Astrocyte (in vitro differentiated cells and primary cell): ENCODE results near the gene AP3B1. TPM values are rescaled to one million over a fixed set of nuclear protein-coding genes. Genes with fewer than 3 reads are reported as not detected.
A peak's percentile ranks its signal among the peaks of the same experiment; 100 is the strongest.

Experiments
- DNase-seq: peaks from one replicate; pipeline ENCODE4 v3.0.0-alpha.2; 2010; ENCODE audit warnings: low read depth
- FAIRE-seq: peaks from 2 replicates; lab custom pipeline; 2011; peaks lifted over from hg19 to GRCh38; lab: Jason Lieb, UNC
- H2AFZ ChIP-seq: 2 replicates; pipeline ENCODE4 v1.6.0; 2012; ENCODE audit warnings: low read depth, low read length, inconsistent platforms
- H3K27ac ChIP-seq: 2 replicates; pipeline ENCODE4 v1.5.1; 2011; ENCODE audit warnings: low read depth, low read length, inconsistent platforms
- H3K27me3 ChIP-seq: 2 replicates; pipeline ENCODE4 v1.6.0; 2011; ENCODE audit warnings: low read length, inconsistent platforms; ENCODE audit not compliant: insufficient read depth
- H3K36me3 ChIP-seq: 2 replicates; pipeline ENCODE4 v1.5.1; 2011; ENCODE audit warnings: low read length, inconsistent platforms; ENCODE audit not compliant: insufficient read depth
- H3K4me1 ChIP-seq: 2 replicates; pipeline ENCODE4 v1.5.1; 2011; ENCODE audit warnings: low read length, inconsistent platforms; ENCODE audit not compliant: insufficient read depth
- H3K4me2 ChIP-seq: 2 replicates; pipeline ENCODE4 v1.6.0; 2012; ENCODE audit warnings: low read length, inconsistent platforms
- H3K4me3 ChIP-seq: 2 replicates; pipeline ENCODE4 v1.5.1; 2011; ENCODE audit warnings: low read depth, mild to moderate bottlenecking, low read length, inconsistent platforms; ENCODE audit not compliant: insufficient read depth
- H3K79me2 ChIP-seq: 2 replicates; pipeline ENCODE4 v1.6.0; 2012; ENCODE audit warnings: mild to moderate bottlenecking, low read length, inconsistent platforms; ENCODE audit not compliant: insufficient read depth
- H3K9ac ChIP-seq: 2 replicates; pipeline ENCODE4 v1.6.0; 2012; ENCODE audit warnings: mild to moderate bottlenecking, low read length, inconsistent platforms
- H3K9me3 ChIP-seq: 2 replicates; pipeline ENCODE4 v1.5.1; 2012; ENCODE audit warnings: low read depth, mild to moderate bottlenecking, low read length, inconsistent platforms; ENCODE audit not compliant: insufficient read depth
- H4K20me1 ChIP-seq: 2 replicates; pipeline ENCODE4 v1.6.0; 2012; ENCODE audit warnings: low read length, inconsistent platforms; ENCODE audit not compliant: insufficient read depth
- H3K27ac Mint-ChIP-seq: one replicate; pipeline ENCODE4 v1.8.0; 2021; ENCODE audit warnings: mild to moderate bottlenecking, mixed read lengths; ENCODE audit not compliant: unreplicated experiment
- H3K27me3 Mint-ChIP-seq: one replicate; pipeline ENCODE4 v1.8.0; 2021; ENCODE audit warnings: low read depth, mixed read lengths; ENCODE audit not compliant: unreplicated experiment
- H3K36me3 Mint-ChIP-seq: one replicate; pipeline ENCODE4 v1.8.0; 2021; ENCODE audit warnings: low read depth, mixed read lengths; ENCODE audit not compliant: unreplicated experiment
- H3K4me1 Mint-ChIP-seq: one replicate; pipeline ENCODE4 v1.8.0; 2021; ENCODE audit warnings: low read depth, mixed read lengths; ENCODE audit not compliant: unreplicated experiment
- H3K4me3 Mint-ChIP-seq: one replicate; pipeline ENCODE4 v1.8.0; 2021; ENCODE audit warnings: mild to moderate bottlenecking, moderate library complexity, mixed read lengths; ENCODE audit not compliant: unreplicated experiment
- H3K9me3 Mint-ChIP-seq: one replicate; pipeline ENCODE4 v1.8.0; 2021; ENCODE audit warnings: mild to moderate bottlenecking, mixed read lengths; ENCODE audit not compliant: unreplicated experiment
- EZH2 ChIP-seq: IDR thresholded peaks from 2 replicates; pipeline ENCODE4 v1.6.1; 2012; ENCODE audit warnings: mild to moderate bottlenecking, low read length, inconsistent platforms; ENCODE audit not compliant: insufficient read depth
- total RNA-seq: library from RNA; stranded (reverse); gene quantifications from 2 replicates; pipeline ENCODE4 v1.2.1, GENCODE V29; 2021
- TF ChIP-seq, protein P1 (sequence below): IDR thresholded peaks from 2 replicates; pipeline ENCODE4 v1.5.1; 2011; ENCODE audit warnings: low read depth, mild to moderate bottlenecking, inconsistent platforms, low read length, moderate library complexity; ENCODE audit not compliant: insufficient read depth

The AP3B1 gene
- total RNA-seq, 1 donor from 2014 or later, result 64.8 TPM

DNA sequence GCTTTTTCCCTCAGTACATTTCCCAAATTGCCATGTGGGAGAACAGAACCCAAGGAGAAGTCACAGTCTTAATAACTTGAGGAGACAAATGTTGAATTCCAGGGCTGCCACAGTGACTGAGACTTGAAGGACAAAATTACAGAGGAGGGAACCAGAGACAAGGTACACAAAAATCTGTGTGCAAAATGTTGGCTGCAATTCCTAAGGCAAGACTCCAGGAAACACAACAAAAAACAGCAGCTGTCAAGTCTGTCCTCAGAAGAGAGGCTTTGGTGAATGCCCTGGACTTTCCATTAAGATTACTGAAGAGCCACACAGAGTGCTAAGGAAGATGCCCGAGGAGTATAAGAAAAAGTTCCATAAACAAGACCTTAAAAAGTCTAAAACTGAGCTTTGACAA is 21.1 kb downstream of the AP3B1 start:
- H2AFZ ChIP-seq, result no peak overlapping the region
- H3K4me1 ChIP-seq, result no peaks in the 10 kb centered on the region
- H3K9me3 Mint-ChIP-seq, result no peaks in the 10 kb centered on the region
- no peak overlapping the region for H3K27ac Mint-ChIP-seq
- no peak for FAIRE-seq
- TF ChIP-seq EZH2, result no peak
- TF ChIP-seq, protein P1, sequence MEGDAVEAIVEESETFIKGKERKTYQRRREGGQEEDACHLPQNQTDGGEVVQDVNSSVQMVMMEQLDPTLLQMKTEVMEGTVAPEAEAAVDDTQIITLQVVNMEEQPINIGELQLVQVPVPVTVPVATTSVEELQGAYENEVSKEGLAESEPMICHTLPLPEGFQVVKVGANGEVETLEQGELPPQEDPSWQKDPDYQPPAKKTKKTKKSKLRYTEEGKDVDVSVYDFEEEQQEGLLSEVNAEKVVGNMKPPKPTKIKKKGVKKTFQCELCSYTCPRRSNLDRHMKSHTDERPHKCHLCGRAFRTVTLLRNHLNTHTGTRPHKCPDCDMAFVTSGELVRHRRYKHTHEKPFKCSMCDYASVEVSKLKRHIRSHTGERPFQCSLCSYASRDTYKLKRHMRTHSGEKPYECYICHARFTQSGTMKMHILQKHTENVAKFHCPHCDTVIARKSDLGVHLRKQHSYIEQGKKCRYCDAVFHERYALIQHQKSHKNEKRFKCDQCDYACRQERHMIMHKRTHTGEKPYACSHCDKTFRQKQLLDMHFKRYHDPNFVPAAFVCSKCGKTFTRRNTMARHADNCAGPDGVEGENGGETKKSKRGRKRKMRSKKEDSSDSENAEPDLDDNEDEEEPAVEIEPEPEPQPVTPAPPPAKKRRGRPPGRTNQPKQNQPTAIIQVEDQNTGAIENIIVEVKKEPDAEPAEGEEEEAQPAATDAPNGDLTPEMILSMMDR, result no peak
- H3K36me3 ChIP-seq, result no peaks in the 10 kb centered on the region
- peaks cover 14% of the 10 kb centered on the region for H3K4me1 Mint-ChIP-seq
- H3K79me2 ChIP-seq, result peaks cover 77% of the 10 kb centered on the region
- H3K4me3 Mint-ChIP-seq, result no peak overlapping the region
- peaks cover 82% of the 10 kb centered on the region for H4K20me1 ChIP-seq
- no peaks in the 10 kb centered on the region for H3K27me3 Mint-ChIP-seq
- no peaks in the 10 kb centered on the region for H3K9me3 ChIP-seq
- H3K4me2 ChIP-seq, result no peak overlapping the region
- DNase-seq, result no peak
- no peaks in the 10 kb centered on the region for H3K27me3 ChIP-seq
- H3K4me3 ChIP-seq, result no peak overlapping the region
- H3K9ac ChIP-seq, result no peak overlapping the region
- no peak overlapping the region for H3K27ac ChIP-seq
- H3K36me3 Mint-ChIP-seq, result no peaks in the 10 kb centered on the region

DNA sequence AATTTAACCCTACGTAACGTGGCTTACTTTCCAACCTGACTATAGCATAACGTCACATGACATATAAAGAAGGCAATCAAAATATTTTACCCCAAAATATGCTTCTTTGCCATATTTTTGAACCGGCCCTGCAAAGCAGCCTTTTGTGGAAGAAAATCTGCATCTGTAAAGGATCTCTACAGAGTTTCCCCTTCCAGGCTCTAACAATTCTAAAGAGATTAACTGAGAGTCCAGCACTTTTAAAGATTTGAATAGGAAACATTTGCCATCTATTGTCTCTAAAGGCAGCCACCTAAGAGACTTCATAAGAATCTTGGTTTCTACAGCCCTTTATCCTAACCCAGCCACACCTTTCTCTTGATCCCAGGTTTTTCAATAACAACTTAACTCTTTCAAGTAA is 22.7 kb downstream of the AP3B1 start:
- no peaks in the 10 kb centered on the region for H3K36me3 Mint-ChIP-seq
- DNase-seq (no peak), FAIRE-seq (no peak)
- Histone ChIP-seq H3K9ac (no peak overlapping the region), H2AFZ (no peak overlapping the region), H3K9me3 (no peaks in the 10 kb centered on the region), H3K36me3 (no peaks in the 10 kb centered on the region), H3K79me2 (peaks cover 69% of the 10 kb centered on the region), H3K4me2 (no peak overlapping the region), H3K4me3 (no peak overlapping the region), H3K4me1 (no peaks in the 10 kb centered on the region), H3K27ac (no peak overlapping the region), H4K20me1 (peaks cover 78% of the 10 kb centered on the region), H3K27me3 (no peaks in the 10 kb centered on the region)
- no peak overlapping the region for H3K4me3 Mint-ChIP-seq
- TF ChIP-seq EZH2, result no peak
- TF ChIP-seq, protein P1, result no peak
- H3K27me3 Mint-ChIP-seq, result no peaks in the 10 kb centered on the region
- no peak overlapping the region for H3K27ac Mint-ChIP-seq
- H3K4me1 Mint-ChIP-seq, result peaks cover 17% of the 10 kb centered on the region
- no peaks in the 10 kb centered on the region for H3K9me3 Mint-ChIP-seq

DNA sequence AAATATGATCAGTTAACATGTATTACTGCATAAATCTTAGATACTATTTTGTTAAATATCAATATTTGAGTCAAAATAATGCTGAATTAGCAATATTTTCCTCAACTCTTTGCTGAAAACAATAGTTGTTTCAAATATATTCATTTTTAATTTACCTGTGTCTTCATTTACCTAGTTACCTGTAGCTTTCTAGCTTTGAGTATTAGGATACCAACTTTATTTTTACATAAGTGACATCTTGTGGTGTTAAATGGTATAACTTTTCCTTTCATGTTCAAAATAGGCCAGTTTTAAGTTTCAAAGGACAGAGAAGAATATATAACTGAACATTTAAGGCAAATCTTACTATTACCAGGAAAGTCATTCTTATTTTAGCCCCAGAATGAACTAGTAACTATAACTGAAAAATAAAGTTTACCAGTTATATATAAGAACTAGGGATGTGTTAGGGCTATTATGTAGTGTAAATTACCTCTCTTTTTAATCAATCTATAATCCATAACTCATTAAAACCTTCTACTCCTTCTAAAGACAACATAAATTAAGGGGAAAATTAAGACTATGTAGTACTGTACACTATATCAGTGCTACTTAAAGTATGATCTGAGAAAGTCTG is 25.3 kb downstream of the AP3B1 start:
- Histone ChIP-seq H3K79me2 (peaks cover 44% of the 10 kb centered on the region), H3K9me3 (no peaks in the 10 kb centered on the region), H3K4me2 (no peak overlapping the region), H3K4me3 (no peak overlapping the region), H2AFZ (no peak overlapping the region), H3K9ac (no peak overlapping the region), H4K20me1 (peaks cover 62% of the 10 kb centered on the region), H3K4me1 (no peaks in the 10 kb centered on the region), H3K36me3 (peaks cover 6% of the 10 kb centered on the region), H3K27ac (no peak overlapping the region), H3K27me3 (no peaks in the 10 kb centered on the region)
- Mint-ChIP-seq H3K27ac (no peak overlapping the region), H3K4me1 (peaks cover 16% of the 10 kb centered on the region), H3K36me3 (no peaks in the 10 kb centered on the region), H3K4me3 (no peak overlapping the region), H3K27me3 (no peaks in the 10 kb centered on the region), H3K9me3 (no peaks in the 10 kb centered on the region)
- FAIRE-seq (peak; percentile 34), DNase-seq (no peak)
- TF ChIP-seq, protein P1, result peak; percentile 33
- TF ChIP-seq EZH2, result no peak
